Activated naive CD8-positive, alpha-beta T cell treated with anti-CD3 and anti-CD28 coated beads, Interleukin-2, amount 50 U/mL, for 16 hours (primary cell): ENCODE measurements around the gene TAGLN2.
"Not testable (repeated sequence)": the region's sequence is repeated elsewhere in the genome, so short reads cannot be mapped to it uniquely, and the experiment has no call there.

Source experiments
- DNase-seq: peaks from one replicate; pipeline ENCODE4 v3.0.0-alpha.2; 2020; ENCODE audit warnings: low read depth, low spot score

The TAGLN2 gene

DNA sequence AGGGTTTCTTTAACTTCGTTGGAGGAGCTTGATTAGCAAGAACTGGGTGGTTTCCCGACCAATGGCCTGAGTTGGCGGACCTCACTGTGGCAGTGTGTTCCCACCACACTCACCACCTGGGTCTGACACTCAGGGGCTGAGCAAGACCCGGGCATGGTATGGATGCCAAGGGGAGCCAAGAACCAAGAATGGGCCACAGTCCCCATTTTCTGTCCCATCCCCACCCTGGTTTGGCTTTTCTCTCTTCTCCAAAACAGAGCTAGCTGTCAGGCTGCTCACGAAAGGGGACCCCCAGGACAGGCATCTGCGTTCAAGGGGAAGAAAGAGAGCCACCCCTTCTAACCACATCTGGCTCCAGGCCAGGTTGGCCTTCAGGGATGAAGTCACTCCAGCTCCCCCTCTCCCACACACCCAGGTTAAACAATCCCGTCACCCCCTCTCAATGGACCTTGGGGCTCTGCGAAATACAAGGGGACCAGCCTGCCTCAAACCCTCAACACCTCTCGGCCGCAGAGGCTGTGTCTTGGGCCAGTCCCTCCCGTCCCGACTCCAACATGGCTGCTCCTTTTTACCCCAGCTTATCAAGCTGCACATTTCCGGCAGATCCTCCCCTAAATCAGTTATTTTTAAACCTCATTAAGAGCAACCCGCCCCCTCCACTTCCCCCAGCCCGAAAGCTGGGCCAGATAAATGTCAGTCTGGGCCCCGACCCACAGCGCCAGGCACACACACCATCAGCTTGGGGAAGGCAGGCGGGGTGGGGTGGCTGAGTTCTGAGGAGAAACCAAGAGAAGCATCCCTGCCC is 3.4 kb downstream of the TAGLN2 start:
- no peak for DNase-seq

DNA sequence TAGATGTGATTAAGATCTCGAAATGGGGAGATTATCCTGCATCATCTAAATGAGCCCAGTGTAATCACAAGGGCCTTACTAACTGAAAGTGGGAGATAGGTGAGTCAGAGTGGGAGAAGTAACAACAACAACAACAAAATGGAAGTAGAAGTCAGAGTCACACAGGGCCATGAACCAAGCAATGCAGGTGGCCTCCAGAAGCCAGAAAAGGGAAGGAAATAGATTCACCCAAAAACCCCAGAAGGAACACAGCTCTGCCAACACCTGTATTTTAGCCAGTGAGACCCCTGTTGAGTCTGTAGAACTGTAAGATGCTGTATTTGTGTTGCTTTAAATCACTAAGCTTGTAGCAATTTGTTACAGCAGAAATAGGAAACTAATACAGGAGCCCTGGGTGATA is 4.1 kb downstream of the TAGLN2 start:
- DNase-seq, result no peak

DNA sequence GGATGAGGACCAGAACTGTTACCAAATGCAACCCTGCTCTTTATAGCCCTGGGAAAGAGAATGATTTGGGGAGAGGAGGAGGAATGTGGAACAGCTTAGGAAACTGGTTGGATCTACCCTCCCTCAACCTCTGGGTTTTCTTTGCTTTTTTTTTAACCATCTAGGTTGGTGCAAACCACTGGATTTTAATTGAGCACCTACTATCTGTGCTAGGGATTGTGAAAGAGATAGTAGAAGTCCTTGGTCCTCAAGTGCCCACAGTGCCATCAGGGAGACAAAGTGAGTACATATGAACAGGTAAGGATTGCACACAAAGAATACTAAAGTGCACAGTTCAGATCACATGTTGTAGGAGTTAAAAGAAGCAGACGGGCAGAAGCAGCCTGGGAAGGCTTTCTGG is 4.7 kb downstream of the TAGLN2 start:
- no peak for DNase-seq

DNA sequence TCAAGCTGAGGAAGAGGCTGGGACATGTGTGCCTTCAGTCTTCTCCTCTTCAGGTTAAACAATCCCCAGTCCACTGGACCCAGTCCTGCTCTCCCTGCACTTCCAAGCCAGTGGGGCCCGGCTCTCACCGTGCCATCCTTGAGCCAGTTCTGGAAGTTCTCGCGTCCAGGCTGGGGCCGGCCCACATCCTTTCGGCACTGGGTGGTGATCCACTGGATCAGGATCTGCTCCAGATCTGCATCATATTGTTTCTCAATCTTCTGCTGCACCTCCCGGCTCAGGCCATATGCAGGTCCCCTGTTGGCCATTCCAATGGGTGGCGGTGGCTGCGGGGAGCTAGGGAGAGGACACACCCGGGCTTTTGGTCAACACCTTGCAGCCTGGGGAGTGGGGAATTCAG is 5.1 kb downstream of the TAGLN2 start:
- DNase-seq, result no peak

DNA sequence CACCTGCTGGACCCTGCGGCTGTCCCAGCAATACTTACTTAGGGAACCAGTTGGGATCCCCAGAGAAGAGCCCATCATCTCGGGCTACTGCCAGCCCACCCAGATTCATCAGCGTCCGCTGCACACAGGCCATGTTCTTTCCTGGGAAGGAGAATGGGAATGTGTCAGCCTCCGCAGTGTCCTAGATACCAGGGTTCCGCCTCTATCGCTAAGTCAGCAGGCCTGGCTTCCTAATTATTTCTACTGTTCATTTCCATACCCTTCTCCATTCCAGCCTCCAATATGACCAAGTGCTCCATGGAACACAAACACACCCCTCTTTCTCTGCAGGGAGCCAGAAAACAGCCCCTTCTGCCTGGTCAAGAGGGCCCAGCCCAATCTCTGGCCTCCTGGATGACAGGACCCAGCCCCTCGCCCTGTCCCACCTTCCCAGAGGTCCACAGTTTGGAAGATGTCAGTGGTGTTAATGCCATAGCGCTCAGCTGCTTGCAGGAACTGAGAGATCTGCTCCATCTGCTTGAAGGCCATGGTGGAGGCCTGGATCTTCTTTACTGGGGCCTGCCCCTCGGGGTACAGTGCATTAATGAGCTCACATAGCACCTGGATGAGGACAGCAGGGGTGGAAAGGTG is 6.0 kb downstream of the TAGLN2 start:
- no peak for DNase-seq

DNA sequence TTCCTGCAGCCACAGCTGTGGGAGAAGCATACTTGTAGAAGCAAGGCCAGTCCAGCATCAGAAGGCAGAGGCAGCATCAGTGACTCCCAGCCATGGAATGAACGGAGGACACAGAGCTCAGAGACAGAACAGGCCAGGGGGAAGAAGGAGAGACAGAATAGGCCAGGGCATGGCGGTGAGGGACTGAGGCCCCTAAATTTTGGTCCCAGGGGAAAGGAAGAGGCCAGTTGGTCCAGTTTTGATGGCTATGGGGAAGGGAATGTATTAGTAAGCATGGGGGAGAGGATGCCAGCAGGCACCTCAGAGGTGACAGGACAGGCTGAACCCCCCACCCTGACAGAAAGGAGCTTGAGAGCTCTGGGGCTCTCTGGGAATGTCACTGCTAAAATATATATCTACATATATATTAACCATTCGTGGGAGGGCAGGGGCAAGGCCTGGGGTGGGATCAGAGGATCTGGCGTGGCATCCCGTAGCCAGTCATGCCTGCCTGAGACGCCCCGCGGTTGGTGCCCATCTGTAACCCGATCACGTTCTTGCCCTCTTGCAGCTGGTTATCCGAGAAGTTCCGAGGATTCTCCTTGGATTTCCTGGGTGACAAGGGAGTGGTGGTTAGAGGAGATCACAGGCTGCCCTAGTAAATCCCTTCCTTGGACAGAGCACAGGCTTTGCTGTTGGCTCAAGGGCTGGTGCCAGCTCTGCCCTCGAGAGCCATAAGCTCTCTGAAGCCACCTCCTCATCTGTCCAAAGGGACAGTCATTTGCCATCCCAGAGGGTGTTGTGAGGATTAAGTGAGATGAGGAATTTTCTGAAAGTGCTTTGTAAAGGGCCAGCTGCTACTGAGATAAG is 6.7 kb downstream of the TAGLN2 start:
- no peak for DNase-seq

DNA sequence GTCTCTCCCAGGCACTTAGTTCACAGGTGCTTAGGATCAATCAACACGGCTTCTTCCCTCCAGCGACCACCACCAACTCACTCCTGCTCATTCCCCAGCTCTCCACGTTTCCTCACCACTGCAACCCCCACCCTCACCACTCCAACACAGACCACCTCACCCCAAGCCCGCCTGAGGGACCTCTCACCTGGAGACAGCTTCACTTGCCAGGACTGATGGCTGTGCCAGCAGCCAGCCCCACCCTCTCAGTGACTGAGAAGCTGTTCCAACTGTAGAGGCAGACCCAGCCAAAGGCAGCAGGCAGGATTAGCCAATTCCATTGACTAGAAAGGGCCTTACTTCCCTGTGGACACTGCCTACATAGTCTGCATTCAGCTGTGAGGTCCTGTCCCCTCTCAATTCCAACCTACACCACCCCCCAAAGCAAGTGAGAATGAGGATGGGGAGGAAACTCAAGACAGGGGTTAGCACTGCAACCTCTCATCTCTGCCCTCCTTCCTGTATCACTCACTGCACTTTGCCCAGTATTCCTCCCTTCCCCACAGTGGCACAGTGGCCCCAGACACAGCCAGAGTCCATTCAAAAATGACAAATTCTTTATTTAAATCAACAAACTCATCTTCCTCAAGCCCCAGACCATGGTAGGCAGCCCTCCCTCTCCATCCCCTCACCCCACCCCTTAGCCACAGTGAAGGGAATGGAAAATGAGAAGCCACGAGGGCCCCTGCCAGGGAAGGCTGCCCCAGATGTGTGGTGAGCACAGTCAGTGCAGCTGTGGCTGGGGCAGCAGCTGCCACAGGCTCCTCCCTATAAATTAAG is 7.6 kb downstream of the TAGLN2 start:
- no peak for DNase-seq

DNA sequence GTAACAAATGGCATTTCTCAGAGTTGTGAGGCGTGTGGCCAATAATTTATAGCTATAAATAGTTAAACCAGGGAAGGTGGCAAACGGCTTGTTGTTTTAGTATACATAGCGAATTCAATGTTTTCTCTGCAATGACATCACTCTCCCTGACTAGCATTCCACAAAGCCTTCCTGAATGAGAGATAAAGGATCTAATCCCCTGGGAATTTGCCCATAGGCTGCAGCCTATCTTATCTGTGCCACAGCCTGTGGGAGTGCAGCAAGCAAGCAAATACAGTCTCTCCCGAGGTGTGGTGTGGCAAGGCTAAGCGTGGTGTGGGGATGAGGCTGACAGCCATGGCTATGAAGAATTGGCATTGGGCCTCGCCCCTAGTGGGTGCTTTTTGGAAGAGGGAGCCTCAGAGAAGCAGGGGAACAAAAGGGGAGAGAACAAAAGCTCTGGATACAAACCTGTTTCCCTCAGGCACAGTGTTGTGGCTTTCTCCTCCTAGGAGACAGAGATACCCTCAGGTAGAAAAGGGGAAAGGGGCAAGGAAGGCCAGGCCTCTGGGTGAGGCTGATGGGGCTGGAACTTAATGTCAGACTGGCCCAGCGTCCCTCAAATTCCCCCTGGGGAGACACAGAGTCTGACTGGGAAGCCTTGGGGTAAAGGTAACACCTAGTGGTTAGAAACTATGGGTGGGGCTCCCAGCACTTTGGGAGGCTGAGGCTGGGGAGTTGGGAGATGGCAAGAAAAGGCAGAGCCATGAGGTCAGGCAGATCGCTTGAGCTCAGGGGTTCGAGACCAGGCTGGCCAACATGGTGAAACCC is 8.9 kb downstream of the TAGLN2 start:
- no peak for DNase-seq

DNA sequence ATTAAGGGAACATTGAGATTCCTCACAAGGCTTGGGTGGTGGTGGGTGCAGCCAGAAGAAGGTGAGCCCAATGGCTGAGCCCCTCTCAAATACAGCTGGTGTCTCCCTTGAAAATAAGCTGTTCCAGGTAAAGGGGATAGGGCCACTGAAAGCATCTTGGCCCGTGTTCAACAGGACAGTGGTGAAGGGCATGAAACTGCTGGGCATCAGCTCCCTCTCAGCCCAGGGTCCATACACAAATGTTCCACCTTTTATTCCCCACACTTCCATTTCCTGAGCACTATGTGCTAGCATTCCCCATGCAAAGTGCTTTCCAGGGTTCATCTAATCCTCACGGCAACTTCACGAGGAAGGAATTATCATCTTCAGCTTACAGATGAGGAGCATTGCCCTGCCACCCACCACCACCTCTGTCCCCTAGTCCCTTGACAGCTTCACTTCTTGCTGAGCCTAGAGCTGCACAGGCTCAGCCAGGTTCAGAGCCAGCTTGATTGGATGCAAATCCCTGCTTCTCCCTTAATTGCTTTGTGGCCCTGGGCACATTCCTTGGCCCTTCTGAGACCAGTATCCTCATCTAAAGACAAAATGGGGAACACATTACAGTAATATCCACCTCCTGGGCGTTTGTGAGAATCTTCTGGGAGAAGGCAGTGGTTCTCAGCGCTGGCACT is 9.6 kb downstream of the TAGLN2 start:
- DNase-seq, result no peak

DNA sequence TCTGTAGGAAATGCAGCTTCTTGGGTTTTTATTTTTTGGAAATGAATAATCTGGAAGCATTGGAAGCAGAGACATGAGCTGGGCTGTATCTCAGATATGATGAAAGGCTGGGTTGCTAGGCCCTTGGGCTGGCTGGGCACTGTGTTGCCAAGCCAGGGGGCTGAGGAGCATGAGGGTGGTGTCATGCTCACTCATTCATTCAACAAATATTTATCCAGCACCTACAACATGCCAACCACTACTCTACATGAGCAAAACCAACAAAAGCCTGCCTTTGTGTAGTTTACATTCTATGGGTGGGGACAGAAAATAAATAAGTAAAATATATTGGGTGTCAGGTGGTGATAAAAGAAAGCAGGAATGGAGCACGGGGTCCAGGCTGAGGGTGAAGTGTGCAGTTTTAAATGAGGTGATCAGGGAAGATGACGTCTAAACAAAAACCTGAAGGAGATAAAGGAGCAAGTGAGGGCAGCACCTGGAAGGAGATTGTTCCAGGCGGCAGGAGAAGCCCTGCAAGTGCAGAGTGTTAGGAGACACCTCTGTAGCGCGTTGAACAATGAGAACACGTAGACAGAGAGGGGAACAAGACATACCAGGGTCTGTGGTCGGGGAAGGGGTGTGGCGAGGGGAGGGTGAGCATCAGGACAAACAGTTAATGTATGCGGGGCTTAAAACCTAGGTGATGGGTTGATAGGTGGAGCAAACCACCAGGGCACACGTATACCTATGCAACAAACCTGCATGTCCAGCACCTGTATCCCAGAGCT is 10.9 kb downstream of the TAGLN2 start:
- DNase-seq, result no peak

DNA sequence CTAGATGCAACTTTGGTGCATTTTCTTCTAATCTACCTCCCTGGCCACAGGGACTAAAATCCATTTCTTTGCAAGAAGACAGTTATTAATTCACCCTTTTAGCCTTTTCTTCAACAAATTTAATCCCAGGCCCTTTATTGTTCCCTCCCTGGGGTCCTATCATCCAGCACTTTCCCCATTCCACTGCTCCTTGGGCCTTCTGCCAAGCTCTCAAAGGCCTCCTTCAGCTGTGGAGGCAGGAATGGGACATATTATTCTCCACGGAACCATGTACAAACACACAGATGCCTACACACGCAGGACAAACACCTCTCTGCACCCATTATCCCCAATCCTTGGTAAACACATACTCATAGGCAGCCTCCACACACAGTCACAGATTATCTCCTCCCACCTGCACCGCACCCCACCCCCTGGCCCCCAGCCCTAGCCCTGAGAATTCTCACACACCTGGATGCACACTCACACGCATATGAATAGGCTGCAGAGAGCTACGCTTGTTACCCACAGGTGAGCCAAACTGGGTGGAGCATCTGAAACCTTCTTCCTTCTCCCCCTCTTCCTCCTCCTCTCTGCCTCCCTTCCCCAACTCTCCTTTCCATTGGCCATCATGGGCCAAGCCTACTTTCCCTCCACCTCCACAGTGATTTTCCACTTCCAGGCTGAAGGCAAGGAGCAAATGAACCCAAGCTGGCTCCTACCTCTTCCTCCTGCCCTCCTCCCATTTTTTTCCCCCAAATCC is 11.7 kb downstream of the TAGLN2 start:
- DNase-seq, result no peak

DNA sequence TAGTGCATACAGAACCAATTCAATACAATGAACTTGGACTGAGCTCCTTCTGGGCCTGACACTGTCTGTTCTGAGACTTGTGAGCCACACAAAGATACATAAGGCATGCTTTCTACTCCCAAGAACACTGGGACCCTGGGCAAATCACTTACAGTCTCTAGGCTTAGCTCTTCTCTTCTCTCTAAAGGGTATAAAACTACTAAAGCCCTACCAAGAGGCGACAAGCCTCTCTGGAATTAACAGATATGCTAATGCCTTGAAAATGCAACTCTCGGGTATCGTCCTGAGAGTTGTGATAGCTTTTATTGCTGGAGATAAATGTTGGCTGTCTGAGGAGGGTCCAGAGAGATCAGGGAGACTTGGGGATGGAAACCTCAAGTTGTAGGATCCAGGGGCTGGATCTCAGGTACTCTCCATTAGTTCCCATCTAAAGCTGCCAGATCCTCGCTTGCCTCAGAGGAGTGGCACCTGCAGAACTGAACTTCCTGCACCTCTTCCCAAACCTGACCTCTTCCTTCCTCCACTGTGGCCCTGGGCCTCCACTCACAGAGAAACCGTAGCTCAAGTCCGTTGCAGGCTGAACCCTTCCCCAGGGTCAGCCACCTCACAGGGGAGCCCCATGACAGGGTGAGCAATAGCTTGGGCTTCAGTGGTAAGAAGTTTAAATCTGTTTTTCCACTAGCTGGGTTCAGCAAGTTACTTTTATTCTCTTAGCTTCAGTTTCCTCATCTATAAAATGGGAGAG is 13.8 kb downstream of the TAGLN2 start:
- DNase-seq, result no peak

DNA sequence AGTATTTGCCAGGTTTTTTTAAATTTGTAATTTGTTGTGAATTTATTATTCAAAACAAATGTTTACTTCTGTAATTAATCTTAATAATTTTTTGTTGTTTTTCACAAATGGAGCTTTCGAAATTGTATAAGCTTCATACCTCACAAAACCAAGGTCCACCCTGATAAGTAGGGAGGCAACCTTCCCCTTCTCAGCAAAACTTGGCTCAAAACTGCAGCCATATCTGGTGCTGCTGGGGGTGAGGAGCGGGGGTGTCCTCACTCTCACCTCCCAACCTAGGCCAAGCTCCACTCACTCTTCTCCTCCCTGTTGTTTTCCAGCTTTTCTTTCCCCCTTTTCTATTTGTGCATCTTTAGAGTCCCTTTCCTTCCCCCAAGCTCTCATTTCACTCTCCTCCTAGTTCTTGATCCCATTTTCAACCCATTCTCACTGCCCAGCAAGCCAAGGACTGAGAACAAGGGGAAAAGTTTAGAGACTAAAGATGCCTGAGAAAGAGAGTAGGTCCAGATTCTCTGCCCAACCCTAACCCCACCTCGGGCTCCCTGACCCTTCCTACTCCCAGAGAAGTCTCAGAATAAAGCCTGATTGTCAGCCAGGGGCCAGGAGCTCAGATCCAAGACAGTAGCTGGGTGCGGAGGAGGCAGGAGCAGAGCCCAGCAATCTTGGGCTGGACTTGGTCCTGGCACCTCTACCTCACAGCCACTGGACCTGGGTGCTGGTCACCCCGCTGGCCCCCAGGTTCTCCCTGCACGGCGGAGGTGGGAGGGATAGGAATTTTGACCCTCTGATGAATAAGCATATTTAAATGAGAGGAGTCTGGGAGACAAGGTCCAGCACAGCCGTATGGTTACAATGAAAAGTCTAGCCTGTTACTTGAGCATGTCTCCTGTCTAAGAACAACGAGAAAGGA is 17.0 kb downstream of the TAGLN2 start:
- no peak for DNase-seq

DNA sequence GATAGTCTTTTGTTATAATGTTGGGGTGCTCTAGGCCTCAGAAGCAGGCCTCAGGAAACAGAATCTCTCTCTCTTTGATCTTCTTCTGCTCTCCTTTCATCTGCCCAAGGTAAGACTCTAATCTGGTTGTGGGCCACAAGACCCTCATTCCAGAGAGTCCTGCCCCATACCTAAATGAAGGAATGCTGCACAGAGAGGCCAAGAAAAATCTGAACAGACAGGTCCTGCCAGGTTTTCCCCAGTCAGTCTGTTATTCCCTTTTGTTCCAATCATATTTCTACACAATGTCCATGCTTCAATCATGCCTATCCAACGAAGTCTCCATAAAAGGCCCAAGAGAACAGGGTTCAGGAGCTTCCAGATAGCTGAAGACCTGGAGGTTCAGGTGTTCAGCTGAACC is 18.3 kb downstream of the TAGLN2 start:
- no peak for DNase-seq

DNA sequence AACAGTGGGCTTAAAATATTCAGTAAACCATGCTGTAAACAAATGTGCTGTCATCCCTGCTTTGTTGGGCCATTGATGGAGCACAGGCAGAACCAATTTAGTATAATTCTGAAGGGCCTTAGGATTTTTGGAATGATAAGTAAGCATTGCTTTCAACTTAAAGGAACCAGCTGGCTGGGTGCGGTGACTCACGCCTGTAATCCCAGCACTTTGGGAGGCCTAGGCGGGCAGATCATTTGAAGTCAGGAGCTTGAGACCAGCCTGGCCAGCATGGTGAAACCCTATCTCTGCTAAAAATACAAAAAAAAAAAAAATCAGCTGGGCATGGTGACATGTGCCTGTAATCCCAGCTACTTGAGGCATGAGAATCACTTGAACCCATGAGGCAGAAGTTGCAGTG is 21.3 kb downstream of the TAGLN2 start:
- not testable (repeated sequence) for DNase-seq

DNA sequence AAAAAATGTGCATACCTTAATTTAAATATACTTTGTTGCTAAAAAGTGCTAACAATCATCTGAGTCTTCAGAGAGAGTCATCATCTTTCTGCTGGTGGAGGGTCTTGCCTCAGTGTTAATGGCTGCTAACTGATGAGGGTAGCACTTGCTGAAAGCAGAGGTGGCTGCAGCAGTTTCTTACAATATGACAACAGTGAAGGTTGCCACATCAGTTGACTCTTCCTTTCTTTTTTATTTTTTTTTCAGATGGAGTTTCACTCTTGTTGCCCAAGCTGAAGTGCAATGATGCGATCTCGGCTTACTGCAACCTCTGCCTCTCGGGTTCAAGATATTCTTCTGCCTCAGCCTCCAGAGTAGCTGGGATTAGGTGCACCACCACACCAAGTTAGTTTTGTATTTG is 22.8 kb downstream of the TAGLN2 start:
- no peak for DNase-seq

DNA sequence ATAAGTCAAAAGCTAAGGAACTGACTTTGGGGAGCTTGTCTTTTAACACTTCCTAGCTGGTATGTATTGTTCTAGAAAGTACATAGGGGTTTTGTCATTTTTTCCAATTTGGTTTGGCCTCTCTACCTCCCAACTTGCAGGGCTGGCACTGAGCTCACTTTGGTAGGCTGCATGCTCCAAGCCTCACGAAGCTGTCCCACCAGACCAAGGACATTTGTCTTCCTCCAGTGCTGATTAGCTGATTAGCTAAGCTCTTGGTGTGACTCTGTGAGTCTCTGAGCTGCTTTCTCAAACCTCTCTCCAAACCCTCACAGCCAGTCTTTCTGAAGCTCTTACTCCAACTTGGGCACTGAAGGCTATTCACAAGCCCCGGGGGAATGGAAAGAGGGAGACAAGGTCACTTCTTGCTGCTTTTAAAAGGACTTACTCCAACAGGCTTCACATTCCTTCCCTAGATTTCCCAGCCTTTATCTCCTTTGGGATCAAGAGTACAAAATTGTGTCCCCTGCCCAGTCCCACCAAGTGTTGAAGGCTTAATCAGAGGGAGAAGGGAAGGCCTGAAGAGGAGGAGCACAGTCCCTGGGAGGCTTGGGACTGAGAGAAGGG is 24.4 kb downstream of the TAGLN2 start:
- DNase-seq, result no peak
